A549 (cell line): Measurements from ENCODE around the gene NFRKB. TPM values are rescaled to one million over a fixed set of nuclear protein-coding genes. Genes with fewer than 3 reads are reported as not detected.
"Not testable (repeated sequence)": the region's sequence is repeated elsewhere in the genome, so short reads cannot be mapped to it uniquely, and the experiment has no call there.

ENCODE experiments used
- ATAC-seq, 2 experiments: fragments of 200-7000 bp in 1 of 2; fragments of >200 bp in 1 of 2; cut with Nextera tagmentation in 1 of 2; cut with Tn5 transposase in 1 of 2; 3 replicates each; pipeline versions ENCODE4 v1.8.0 to v1.9.1; 2018 to 2020; ENCODE audit warnings: mild to moderate bottlenecking in 1 of 2, moderate library complexity in 1 of 2
- CTCF ChIA-PET: fragments of 300-600 bp; sonication (Branson Sonifier 250); formaldehyde crosslinking; extraction: SDS; loops from one replicate; lab custom pipeline; 2021; ENCODE audit warnings: antibody characterized with exemption, inconsistent platforms; lab: Yijun Ruan, JAX
- POLR2A ChIA-PET: fragments of 350-600 bp; formaldehyde crosslinking; extraction: SDS; loops from one replicate; lab custom pipeline; 2021; ENCODE audit warnings: antibody characterized with exemption, inconsistent platforms; lab: Yijun Ruan, JAX
- DNase-seq, 2 experiments: peaks; one replicate each; pipeline versions ENCODE4 v3.0.0 to v3.0.0-alpha.2; 2011 to 2016; ENCODE audit warnings: low read depth in 1 of 2, low spot score in 1 of 2
- FAIRE-seq: peaks from 2 replicates; lab custom pipeline; 2011; peaks lifted over from hg19 to GRCh38; lab: Jason Lieb, UNC
- H3K27ac ChIP-seq, 2 experiments: fragments of >200 bp; sonication (Bioruptor Twin); formaldehyde crosslinking; 3 replicates each; pipeline ENCODE4 v1.5.1; 2016 to 2017
- H3K4me1 ChIP-seq: fragments of >200 bp; sonication (Bioruptor Twin); formaldehyde crosslinking; 3 replicates; pipeline ENCODE4 v1.6.1; 2016
- H3K4me2 ChIP-seq: fragments of >200 bp; sonication (Bioruptor Twin); formaldehyde crosslinking; 3 replicates; pipeline ENCODE4 v1.6.1; 2016
- H3K4me3 ChIP-seq: fragments of >200 bp; sonication (Bioruptor Twin); formaldehyde crosslinking; 3 replicates; pipeline ENCODE4 v1.5.1; 2016
- H3K9me3 ChIP-seq: fragments of >200 bp; sonication (Bioruptor Twin); formaldehyde crosslinking; 3 replicates; pipeline ENCODE4 v1.6.1; 2016
- CBX2 ChIP-seq: fragments of 200-600 bp; sonication (generic); IDR thresholded peaks from 2 replicates; pipeline ENCODE4 v1.6.1; 2016; ENCODE audit warnings: low read depth, mild to moderate bottlenecking, borderline replicate concordance
- CTCF ChIP-seq: fragments of >200 bp; sonication (Bioruptor Twin); formaldehyde crosslinking; IDR thresholded peaks from 3 replicates; pipeline ENCODE4 v1.5.1; 2016
- EHF ChIP-seq: fragments of 250-450 bp; sonication (Bioruptor Pico); IDR thresholded peaks from 2 replicates; pipeline ENCODE4 v1.5.0; 2020; ENCODE audit warnings: mild to moderate bottlenecking
- ELK1 ChIP-seq: fragments of 150-350 bp; IDR thresholded peaks from 2 replicates; pipeline ENCODE4 v1.6.1; 2014; ENCODE audit warnings: low read depth, mild to moderate bottlenecking, low read length
- FOSB ChIP-seq: fragments of 250-450 bp; sonication (Bioruptor Pico); IDR thresholded peaks from 2 replicates; pipeline ENCODE4 v1.5.0; 2020; ENCODE audit warnings: mild to moderate bottlenecking, moderate library complexity
- HDAC2 ChIP-seq: fragments of 200-600 bp; sonication (generic); IDR thresholded peaks from 2 replicates; pipeline ENCODE4 v1.6.1; 2016
- JUN ChIP-seq, 2 experiments: fragments of >200 bp; sonication (Bioruptor Twin); formaldehyde crosslinking; IDR thresholded peaks; 2 replicates in 1 of 2; 3 replicates in 1 of 2; pipeline ENCODE4 v1.6.1; 2016 to 2017
- JUNB ChIP-seq: fragments of >200 bp; sonication (Bioruptor Twin); formaldehyde crosslinking; IDR thresholded peaks from 2 replicates; pipeline ENCODE4 v1.6.1; 2016
- KDM5A ChIP-seq: fragments of 200-600 bp; sonication (generic); IDR thresholded peaks from 2 replicates; pipeline ENCODE4 v1.6.1; 2016; ENCODE audit warnings: antibody characterized with exemption, mild to moderate bottlenecking
- NFE2L2 ChIP-seq: fragments of 150-350 bp; conservative IDR thresholded peaks from 2 replicates; pipeline ENCODE4 v1.6.1; 2014; ENCODE audit warnings: low read length
- POLR2AphosphoS2 ChIP-seq: conservative IDR thresholded peaks from 2 replicates; pipeline ENCODE4 v1.6.1; 2012; ENCODE audit warnings: low read length, improper control_type of control experiment, inconsistent platforms
- SREBF2 ChIP-seq: fragments of 450-650 bp; IDR thresholded peaks from 2 replicates; pipeline ENCODE4 v1.6.1; 2014; ENCODE audit warnings: mild to moderate bottlenecking, moderate library complexity
- TFCP2L1 ChIP-seq: fragments of 250-450 bp; sonication (Bioruptor Pico); IDR thresholded peaks from 2 replicates; pipeline ENCODE4 v1.5.0; 2021; ENCODE audit warnings: mild to moderate bottlenecking
- ZC3H11A ChIP-seq: fragments of 450-650 bp; IDR thresholded peaks from 2 replicates; pipeline ENCODE4 v1.6.1; 2014; ENCODE audit warnings: antibody characterized with exemption, mild to moderate bottlenecking
- WGBS: methylation state at CpG from one replicate; pipeline ENCODE4 v1.1.6; 2017; ENCODE audit errors: missing lambda C conversion rate; 5-methylcytosine and 5-hydroxymethylcytosine counted together
- polyA plus RNA-seq, 4 experiments: library from polyadenylated mRNA; depleted of rRNA in 3 of 4; stranded (reverse); fragments of >200 nt; fragmentation: RNase III in 1 of 4; extraction: RNeasy Plus Mini Kit Qiagen cat#74134 plus additional on column Dnase treatment in 1 of 4; gene quantifications; 2 replicates in 3 of 4; 3 replicates in 1 of 4; pipeline ENCODE4 v1.2.3, GENCODE V29; 2011 to 2017
- TF ChIP-seq, protein P1 (sequence below): IDR thresholded peaks from 2 replicates; pipeline ENCODE4 v1.6.1; 2012
- TF ChIP-seq, protein P2 (sequence below): IDR thresholded peaks from 2 replicates; pipeline ENCODE4 v1.6.1; 2012

NFRKB gene
- polyA plus RNA-seq, 2 of the 4 experiments (the other 2 are of a cell fraction): 10.2 to 12.6 TPM

GRCh38 chr11:129853518-129854231 lies 41.7 kb downstream of the NFRKB start:
- Histone ChIP-seq H3K27ac (peak overlapping the region; percentile 44 to 69; a peak in 4 of 6 replicates), H3K4me3 (no peak overlapping the region), H3K4me2 (peak overlapping the region; percentile 55)
- ChIA-PET CTCF (no interaction called here), POLR2A (no interaction called here)
- FAIRE-seq (no peak), DNase-seq (peak in 1 of 2 experiments; percentile 48), ATAC-seq (peak; percentile 38 to 62; a peak in 3 of 6 replicates)
- 18% methylated on average over 10 of the region's 10 CpGs for WGBS
- no peak for TF ChIP-seq TFCP2L1 (CRISPR knock-in tag)
- TF ChIP-seq, all 56 proteins: peak for 0
- Histone ChIP-seq H3K4me1 (peaks cover 15% of the 10 kb centered on the region), H3K9me3 (no peaks in the 10 kb centered on the region)

GRCh38 chr11:129852125-129852740 lies 43.1 kb downstream of the NFRKB start:
- FAIRE-seq (no peak), ATAC-seq (no peak), DNase-seq (no peak)

GRCh38 chr11:129849447-129850130 lies 45.8 kb downstream of the NFRKB start:
- ChIA-PET CTCF (no interaction called here), POLR2A (no interaction called here)
- H3K4me3 ChIP-seq: no peak overlapping the region
- no peak overlapping the region for H3K27ac ChIP-seq
- 86% methylated on average over 13 of the region's 15 CpGs for WGBS
- H3K4me1 ChIP-seq: peaks cover 28% of the 10 kb centered on the region
- no peak overlapping the region for H3K4me2 ChIP-seq
- no peak for DNase-seq
- TF ChIP-seq, protein P1, sequence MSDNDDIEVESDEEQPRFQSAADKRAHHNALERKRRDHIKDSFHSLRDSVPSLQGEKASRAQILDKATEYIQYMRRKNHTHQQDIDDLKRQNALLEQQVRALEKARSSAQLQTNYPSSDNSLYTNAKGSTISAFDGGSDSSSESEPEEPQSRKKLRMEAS: no peak
- TF ChIP-seq JUN (IDR thresholded peaks at IDR 0.05) (no peak), CTCF (no peak), KDM5A (no peak), ZC3H11A (no peak), TFCP2L1 (CRISPR knock-in tag) (no peak), NFE2L2 (no peak)
- TF ChIP-seq, protein P2, sequence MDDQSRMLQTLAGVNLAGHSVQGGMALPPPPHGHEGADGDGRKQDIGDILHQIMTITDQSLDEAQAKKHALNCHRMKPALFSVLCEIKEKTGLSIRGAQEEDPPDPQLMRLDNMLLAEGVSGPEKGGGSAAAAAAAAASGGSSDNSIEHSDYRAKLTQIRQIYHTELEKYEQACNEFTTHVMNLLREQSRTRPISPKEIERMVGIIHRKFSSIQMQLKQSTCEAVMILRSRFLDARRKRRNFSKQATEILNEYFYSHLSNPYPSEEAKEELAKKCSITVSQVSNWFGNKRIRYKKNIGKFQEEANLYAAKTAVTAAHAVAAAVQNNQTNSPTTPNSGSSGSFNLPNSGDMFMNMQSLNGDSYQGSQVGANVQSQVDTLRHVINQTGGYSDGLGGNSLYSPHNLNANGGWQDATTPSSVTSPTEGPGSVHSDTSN: no peak
- TF ChIP-seq, all 56 proteins: peak for 0
- no peak for FAIRE-seq
- ATAC-seq: no peak
- H3K9me3 ChIP-seq: no peaks in the 10 kb centered on the region

More at GRCh38 chr11:129852125-129852740, 43.1 kb downstream of the NFRKB start:
- no peak overlapping the region for H3K27ac ChIP-seq
- 84% methylated on average over 15 of the region's 15 CpGs for WGBS
- H3K4me1 ChIP-seq: peaks cover 15% of the 10 kb centered on the region
- H3K9me3 ChIP-seq: no peaks in the 10 kb centered on the region
- TF ChIP-seq CBX2: no peak
- TF ChIP-seq FOSB (CRISPR knock-in tag): no peak
- TF ChIP-seq SREBF2: no peak
- TF ChIP-seq ELK1: no peak
- TF ChIP-seq HDAC2: no peak
- no peak for TF ChIP-seq JUNB
- no peak for TF ChIP-seq JUN (IDR thresholded peaks at IDR 0.05)
- TF ChIP-seq POLR2AphosphoS2: no peak
- TF ChIP-seq EHF (CRISPR knock-in tag): no peak
- POLR2A ChIA-PET: no interaction called here
- CTCF ChIA-PET: no interaction called here
- H3K4me3 ChIP-seq: no peak overlapping the region
- no peak overlapping the region for H3K4me2 ChIP-seq

- H3K27ac ChIP-seq: peak overlapping the region in 1 of 2 experiments; percentile 60; a peak in 1 of 6 replicates
- POLR2A ChIA-PET, H3K4me3 ChIP-seq, H3K9me3 ChIP-seq, FAIRE-seq, ATAC-seq, DNase-seq: not testable (repeated sequence)
- H3K4me2 ChIP-seq: peak overlapping the region; percentile 35; the same call in 2 of the 3 replicates
- peaks cover 14% of the 10 kb centered on the region for H3K4me1 ChIP-seq
- CTCF ChIA-PET: interaction anchor here (1.4 kb wide), 1 partner anchor 11 kb away, joined by 5 read pairs; no protein-coding TSS in a partner anchor
- WGBS: 67% methylated on average over 2 of the region's 3 CpGs
These were observed 48.0 kb downstream of the NFRKB start for GRCh38 chr11:129847361-129847760.
